Activated naive CD4-positive, alpha-beta T cell treated with anti-CD3 and anti-CD28 coated beads, Interleukin-2, amount 50 U/mL, for 72 hours (primary cell): ENCODE results near the gene MLC1. TPM values are rescaled to one million over a fixed set of nuclear protein-coding genes. Genes with fewer than 3 reads are reported as not detected.
"Not testable (repeated sequence)": the region's sequence is repeated elsewhere in the genome, so short reads cannot be mapped to it uniquely, and the experiment has no call there.

ENCODE experiments used
- ATAC-seq, 2 donors: fragments of 150-1000 bp; cut with Tn5 transposase; 2 replicates each; pipeline ENCODE4 v1.10.0; 2021; ENCODE audit warnings: mild to moderate bottlenecking in 2 of 2, moderate library complexity in 2 of 2
- DNase-seq, 2 donors: peaks; one replicate each; pipeline ENCODE4 v3.0.0; 2021 to 2022; ENCODE audit warnings: low spot score in 2 of 2
- H3K27ac Mint-ChIP-seq, 2 donors: one replicate each; pipeline ENCODE4 v1.8.0; 2022; ENCODE audit warnings: mild to moderate bottlenecking in 2 of 2, mixed read lengths in 2 of 2
- H3K36me3 Mint-ChIP-seq, 2 donors: one replicate each; pipeline ENCODE4 v1.8.0; 2022; ENCODE audit warnings: mixed read lengths in 2 of 2
- H3K9me3 Mint-ChIP-seq, 2 donors: one replicate each; pipeline ENCODE4 v1.8.0; 2022; ENCODE audit warnings: mixed read lengths in 2 of 2
- total RNA-seq, 2 donors: library from RNA; stranded (reverse); gene quantifications; one replicate each; pipeline ENCODE4 v1.2.3, GENCODE V29; 2022

Gene MLC1
- total RNA-seq, 2 donors from 2014 or later: 0.29 TPM; not detected in 1

DNA sequence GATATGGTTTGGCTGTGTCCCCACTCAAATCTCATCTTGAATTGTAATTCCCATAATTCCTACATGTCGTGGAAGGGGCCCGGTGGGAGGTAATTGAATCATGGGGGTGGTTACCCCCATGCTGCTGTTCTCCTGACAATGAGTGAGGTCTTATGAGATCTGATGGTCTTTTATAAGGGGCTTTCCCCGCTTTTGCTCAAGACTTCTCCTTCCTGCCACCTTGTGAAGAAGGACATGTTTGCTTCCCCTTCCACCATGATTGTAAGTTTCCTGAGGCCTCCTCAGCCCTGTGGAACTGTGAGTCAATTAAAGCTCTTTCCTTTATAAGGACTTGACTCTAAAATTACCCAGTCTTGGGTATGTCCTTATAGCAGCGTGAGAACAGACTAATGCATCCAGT lies 1.7 kb upstream of the MLC1 start:
- not testable (repeated sequence) for H3K27ac Mint-ChIP-seq, ATAC-seq, DNase-seq
- peaks cover 5 to 19% of the 10 kb centered on the region in 2 donors for H3K36me3 Mint-ChIP-seq
- H3K9me3 Mint-ChIP-seq: peaks cover 4 to 12% of the 10 kb centered on the region in 2 donors

DNA sequence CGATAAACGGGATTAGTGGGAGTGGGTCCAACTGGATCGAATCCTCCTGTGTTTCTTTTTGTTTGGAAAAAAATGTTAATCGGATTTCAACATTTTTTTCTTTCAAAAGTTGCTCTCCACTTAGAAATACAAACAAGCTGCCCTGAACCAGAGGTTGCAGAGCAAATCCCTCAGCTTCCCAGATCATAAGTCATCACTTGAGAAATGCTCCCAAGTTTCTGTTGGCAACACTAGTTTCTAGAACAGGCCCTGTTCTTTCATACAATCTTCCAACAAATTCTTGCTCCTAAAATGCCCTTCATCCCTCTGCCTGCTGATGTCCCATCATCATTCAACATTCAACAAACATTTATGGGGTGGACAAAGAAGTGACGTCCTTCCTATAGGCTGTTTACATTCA lies 1.3 kb upstream of the MLC1 start:
- no peak for DNase-seq
- Mint-ChIP-seq H3K9me3 (peaks cover 4 to 12% of the 10 kb centered on the region in 2 donors), H3K27ac (no peak overlapping the region), H3K36me3 (peaks cover 5 to 19% of the 10 kb centered on the region in 2 donors)
- no peak for ATAC-seq

DNA sequence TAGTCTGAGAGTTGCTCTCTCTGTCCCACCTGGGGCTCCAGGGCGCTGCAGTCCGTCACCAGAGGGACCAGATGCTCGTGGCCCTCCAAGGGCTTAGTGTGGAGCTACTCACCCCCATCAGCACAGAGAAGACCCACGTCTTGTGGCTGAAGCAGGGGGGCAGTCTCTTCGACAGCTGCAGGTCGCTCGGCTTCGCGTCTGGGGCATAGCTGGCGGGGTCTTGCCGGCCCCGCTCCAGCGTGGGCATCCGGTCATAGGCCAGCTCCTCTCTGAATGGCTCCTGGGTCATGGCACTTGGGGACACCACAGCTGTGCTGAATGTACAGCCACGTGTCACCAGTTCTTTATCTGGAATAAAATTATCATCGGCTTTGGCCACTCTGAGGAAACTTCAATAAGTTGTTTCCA lies 608 bp downstream of the MLC1 start:
- Mint-ChIP-seq H3K27ac (no peak overlapping the region), H3K36me3 (peaks cover 0 to 11% of the 10 kb centered on the region in 2 donors), H3K9me3 (peaks cover 4 to 12% of the 10 kb centered on the region in 2 donors)
- ATAC-seq (no peak), DNase-seq (no peak)

DNA sequence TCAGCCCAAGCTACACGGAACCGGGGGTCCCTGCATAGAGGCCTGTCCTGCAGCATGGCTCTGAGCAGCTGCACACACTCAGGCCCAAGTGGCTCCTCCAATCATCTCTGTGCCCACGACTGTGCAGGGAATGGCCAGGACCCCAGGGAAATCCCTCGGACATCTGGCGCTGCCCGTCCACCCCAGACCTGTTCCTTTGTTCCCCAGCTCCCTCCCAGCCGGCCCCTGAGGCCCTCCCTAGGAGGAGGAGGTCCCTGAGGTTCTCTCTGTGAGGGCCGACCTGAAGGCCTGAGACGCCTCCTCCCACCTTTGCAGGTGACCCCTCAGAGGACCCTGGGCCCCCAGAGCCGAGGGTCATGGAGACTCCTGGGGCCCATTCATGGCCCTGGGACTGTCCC lies 1.1 kb downstream of the MLC1 start:
- H3K27ac Mint-ChIP-seq: no peak overlapping the region
- DNase-seq (no peak), ATAC-seq (no peak)
- peaks cover 4 to 12% of the 10 kb centered on the region in 2 donors for H3K9me3 Mint-ChIP-seq
- peaks cover 0 to 8% of the 10 kb centered on the region in 2 donors for H3K36me3 Mint-ChIP-seq

DNA sequence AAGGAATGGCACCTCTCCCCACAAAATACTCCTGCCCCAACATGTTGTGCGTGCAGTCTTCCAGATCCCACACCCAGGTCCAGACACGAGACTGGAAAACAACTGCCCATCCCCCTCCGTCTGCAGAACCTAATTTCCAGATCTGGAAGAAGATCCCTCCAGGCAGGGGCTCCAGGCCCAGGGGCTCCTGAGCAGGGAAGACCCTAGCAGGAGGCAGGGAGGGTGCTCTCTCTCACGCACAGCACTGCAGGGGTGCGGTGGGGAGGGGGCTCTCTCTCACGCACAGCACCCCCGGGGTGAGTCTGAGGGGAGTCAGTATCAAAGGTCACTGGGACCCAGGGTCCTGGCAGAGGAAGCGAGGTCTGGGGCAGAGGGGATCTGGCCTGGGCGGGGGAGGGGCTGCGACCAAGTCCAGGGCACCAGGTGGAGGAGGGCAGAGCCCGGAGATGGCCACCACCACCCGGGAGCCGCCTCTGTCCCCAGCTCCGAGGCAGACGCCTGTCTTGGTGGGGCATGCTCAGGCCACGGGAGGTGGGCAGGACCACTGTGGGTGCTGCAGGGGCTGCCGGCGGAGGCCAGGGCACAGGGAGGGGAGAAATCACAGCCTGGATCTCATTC lies 1.7 kb downstream of the MLC1 start:
- Mint-ChIP-seq H3K9me3 (peaks cover 4 to 12% of the 10 kb centered on the region in 2 donors), H3K27ac (no peak overlapping the region), H3K36me3 (peaks cover 0 to 6% of the 10 kb centered on the region in 2 donors)
- DNase-seq (no peak), ATAC-seq (no peak)

DNA sequence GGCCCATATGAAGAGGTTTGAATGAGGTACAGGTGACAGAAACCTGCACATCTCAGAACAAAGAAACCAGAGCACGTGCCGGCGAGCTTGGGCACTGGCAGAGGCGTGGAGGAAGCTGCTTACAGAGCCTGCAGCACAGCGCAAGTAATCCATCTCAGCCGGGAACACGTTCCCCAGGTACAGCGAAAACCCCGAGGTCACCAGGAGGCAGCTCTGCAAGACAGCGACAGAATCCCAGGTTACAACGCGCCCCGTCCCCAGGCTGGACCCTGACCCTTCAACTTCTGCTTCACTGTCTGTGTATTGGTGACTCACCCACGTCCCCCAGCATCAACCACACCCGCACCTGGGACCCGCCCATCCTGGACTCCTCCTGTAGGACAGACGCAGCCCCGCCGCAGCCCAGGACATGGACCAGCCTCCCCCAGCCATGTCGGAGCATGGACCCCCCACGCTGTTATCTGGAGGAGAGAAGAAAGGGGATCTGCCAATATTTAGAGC lies 2.2 kb downstream of the MLC1 start:
- ATAC-seq: no peak
- peaks cover 4 to 12% of the 10 kb centered on the region in 2 donors for H3K9me3 Mint-ChIP-seq
- DNase-seq: no peak
- H3K36me3 Mint-ChIP-seq: peaks cover 0 to 6% of the 10 kb centered on the region in 2 donors
- no peak overlapping the region for H3K27ac Mint-ChIP-seq

DNA sequence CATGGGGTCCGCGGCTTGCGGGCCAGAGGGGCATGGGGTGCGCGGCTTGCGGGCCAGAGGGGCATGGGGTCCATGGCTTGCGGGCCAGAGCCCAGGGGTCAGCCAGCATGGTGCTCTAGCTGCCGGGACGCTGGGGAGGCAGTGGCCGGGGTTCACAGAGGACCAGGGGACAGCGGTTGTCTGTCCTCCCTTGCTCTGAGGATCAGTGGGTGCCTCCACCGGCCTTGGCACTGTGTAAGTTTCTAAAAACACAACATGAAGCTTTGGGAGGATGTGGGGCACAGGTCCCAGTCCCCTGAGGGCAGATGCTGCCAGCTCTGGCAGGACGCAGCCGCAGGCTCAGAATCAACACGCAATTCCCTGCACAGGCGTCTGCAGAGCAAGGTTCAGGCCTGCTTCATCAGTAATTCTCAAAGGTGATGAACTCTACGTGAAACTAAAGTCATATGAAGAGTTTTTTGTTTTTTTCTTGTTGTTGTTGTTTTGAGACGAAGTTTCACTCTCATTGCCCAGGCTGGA lies 3.0 kb downstream of the MLC1 start:
- ATAC-seq (no peak), DNase-seq (no peak)
- Mint-ChIP-seq H3K36me3 (peaks cover 0 to 6% of the 10 kb centered on the region in 2 donors), H3K27ac (no peak overlapping the region), H3K9me3 (peaks cover 4 to 8% of the 10 kb centered on the region in 2 donors)

DNA sequence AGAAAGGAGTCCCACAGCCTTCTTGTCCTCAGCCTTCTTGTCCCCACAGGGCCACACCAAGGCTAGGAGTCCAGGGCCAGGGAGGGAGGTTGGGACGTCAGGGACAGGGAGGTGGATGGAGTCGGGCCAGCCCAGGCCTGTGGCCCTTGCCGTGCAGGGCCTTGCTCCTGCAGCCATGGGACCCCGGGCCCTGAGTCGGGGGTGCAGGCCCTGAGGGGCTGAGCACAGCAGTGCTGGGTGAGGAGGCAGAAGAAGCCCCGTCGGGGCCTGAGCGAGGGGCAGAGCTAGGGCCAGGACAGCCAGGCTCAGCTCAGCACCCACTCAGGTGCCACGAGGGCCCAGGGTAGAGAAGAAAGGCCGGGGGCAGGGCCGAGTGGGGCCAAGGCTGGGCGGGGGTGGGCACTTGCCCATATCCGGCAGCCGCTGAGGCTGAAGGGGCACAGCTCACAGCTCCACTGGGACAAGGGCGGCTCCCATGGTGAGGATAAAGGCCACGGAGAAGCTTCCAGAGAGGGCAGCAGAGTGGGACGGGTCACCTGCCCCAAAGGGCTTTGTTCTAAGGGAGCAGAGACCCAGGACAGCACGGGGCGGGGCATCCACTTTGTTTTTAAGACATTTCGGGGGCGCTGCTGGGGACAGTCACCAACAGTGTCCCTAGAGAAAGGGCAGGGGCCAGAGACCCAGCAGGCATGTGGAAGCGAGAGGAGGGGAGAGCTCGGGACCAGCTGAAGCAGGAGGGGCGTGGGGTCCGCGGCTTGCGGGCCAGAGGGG lies 3.6 kb downstream of the MLC1 start:
- Mint-ChIP-seq H3K27ac (no peak overlapping the region), H3K9me3 (peaks cover 0 to 1% of the 10 kb centered on the region in 2 donors), H3K36me3 (peaks cover 0 to 6% of the 10 kb centered on the region in 2 donors)
- ATAC-seq (no peak), DNase-seq (no peak)

DNA sequence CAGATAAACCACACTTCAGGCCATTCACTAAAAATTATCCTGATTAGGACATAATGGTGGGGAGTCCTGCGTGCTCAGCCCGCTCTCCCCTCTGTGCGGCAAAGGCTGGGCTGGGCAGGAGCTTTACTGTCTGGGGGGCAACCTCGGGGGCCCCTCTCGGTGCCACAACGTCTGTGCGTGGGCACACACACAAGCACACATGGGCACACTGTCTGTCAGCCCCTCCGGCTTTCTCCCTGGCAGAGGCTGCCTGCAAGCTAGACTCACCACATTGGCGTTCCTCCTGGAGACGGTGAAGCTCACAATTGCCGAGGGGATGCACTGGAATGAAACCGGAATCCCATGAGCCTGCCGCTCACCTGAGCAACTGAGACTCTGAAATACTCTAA lies 5.2 kb downstream of the MLC1 start:
- Mint-ChIP-seq H3K36me3 (peaks cover 0 to 2% of the 10 kb centered on the region in 2 donors), H3K27ac (no peak overlapping the region), H3K9me3 (no peaks in the 10 kb centered on the region)
- DNase-seq: no peak
- no peak for ATAC-seq

DNA sequence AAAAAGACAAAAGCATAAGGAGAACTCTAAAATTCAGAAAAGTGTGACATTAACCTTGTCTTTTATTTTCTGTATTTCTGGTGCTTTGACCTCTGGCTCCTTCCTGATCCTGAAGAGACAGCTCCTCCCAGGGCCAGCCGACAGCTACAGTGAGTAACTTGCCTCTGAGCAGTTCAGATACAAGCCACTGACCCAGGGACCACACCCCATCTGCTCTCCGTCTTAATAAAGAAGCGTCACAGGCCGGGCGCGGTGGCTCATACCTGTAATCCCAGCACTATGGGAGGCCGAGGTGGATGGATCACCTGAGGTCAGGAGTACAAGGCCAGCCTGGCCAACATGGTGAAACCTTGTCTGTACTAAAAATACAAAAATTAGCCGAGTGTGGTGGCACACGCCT lies 6.5 kb downstream of the MLC1 start:
- H3K9me3 Mint-ChIP-seq: no peaks in the 10 kb centered on the region
- no peaks in the 10 kb centered on the region for H3K36me3 Mint-ChIP-seq
- ATAC-seq (no peak), DNase-seq (no peak)
- H3K27ac Mint-ChIP-seq: no peak overlapping the region

DNA sequence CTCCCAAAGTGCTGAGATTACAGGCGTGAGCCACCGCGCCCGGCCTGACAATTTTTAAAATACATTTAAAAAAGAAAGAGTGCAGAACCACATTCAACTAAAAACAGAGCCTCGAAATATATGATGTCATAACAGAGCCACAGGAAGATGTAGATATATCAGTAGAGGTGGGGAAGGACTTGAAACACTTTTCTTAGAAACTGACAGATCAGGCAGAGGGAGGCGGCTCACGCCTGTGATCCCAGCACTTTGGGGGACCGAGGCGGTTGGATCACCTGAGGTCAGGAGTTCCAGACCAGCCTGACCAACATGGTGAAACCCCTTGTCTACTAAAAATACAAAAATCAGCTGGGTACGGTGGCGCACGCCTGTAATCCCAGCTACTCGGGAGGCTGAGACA lies 7.0 kb downstream of the MLC1 start:
- ATAC-seq (no peak), DNase-seq (no peak)
- H3K9me3 Mint-ChIP-seq: no peaks in the 10 kb centered on the region
- H3K36me3 Mint-ChIP-seq: no peaks in the 10 kb centered on the region
- no peak overlapping the region for H3K27ac Mint-ChIP-seq

DNA sequence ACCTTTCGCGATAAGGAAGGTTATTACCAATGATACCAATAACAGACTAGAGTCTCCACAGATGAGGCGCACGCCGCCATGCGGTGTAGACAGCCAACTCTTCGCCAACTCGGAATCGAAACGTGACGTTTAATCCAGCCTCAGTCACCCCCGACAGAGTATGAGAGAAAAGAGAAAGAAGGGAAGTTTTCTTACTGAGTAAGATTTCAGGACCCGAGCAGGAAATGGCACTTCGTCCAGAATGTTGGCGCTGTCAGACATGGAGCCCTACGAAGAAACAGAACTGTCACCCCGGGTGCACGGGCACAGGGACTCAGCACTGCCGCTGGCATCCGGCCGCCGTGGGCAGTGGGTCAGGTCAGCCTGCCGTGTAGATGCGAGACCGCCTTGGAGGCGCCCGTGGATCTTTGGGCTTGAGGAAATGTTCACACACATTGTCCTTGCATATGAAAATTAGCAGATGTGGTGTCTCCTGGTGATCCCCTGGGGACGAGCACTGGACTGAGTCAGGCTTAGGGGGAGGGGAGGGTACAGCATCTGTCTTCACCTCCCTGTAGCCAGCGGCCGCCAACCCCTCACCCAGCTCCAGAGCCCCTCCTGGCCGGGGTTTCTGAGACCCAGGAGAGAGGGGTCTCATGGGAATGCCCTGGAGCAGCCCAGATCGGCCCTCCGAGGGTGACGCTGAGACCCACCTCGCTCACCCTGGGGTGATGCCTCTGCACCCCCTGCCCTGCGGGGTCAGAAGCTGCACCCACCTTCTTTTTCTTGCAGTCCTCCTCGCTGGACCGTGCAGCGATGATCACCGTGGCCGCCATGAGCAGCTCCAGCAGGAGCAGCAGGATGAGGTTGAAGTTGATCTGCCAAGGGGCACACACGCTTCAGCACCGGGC lies 8.3 kb downstream of the MLC1 start:
- H3K36me3 Mint-ChIP-seq: no peaks in the 10 kb centered on the region
- no peak overlapping the region for H3K27ac Mint-ChIP-seq
- no peaks in the 10 kb centered on the region for H3K9me3 Mint-ChIP-seq
- ATAC-seq (no peak), DNase-seq (peak in 1 of 2 donors; percentile 43)

DNA sequence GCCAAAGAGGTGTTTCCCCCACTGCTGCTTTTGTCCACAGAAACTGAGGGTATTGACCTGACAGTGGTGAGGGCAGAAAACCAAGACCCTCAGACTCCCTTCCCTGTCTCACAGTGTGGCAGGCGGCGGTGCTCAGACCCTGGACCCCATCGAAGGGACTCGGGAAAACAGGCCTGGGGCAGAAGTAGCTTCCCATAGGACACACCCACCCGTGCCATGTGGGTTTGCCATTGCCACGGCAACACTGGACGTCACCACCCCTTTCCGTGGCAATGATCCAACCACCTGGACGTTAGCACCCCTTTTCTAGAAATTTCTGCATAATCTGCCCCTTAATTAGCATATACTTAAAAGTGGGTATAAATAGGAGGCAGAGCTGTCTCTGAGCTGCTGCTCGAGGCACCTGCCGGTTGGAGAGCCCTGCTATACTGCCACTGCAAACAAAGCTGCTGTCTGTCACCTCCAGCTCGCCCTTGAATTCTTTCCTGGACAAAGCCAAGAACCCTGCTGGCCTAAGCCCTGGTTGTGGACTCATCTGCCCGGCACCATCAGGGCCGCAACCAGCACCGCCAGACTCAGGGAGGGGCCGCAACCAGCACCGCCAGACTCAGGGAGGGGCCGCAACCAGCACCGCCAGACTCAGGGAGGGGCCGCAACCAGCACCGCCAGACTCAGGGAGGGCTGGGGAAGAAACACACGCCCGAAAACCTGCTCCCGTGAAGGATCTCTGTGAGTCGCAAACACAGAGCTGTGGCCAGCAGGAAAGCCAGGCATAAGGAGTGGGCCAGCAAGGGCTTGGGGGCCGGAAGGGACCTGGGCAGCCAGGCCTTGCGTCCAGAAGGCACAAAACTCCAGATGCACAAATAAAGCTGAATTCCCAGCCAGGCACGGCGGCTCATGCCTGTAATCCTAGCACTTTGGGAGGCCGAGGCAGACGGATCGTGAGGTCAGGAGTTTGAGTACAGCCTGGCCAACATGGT lies 10.4 kb downstream of the MLC1 start:
- ATAC-seq (no peak), DNase-seq (peak in 1 of 2 donors; percentile 31)
- no peak overlapping the region for H3K27ac Mint-ChIP-seq
- no peaks in the 10 kb centered on the region for H3K9me3 Mint-ChIP-seq
- H3K36me3 Mint-ChIP-seq: no peaks in the 10 kb centered on the region

DNA sequence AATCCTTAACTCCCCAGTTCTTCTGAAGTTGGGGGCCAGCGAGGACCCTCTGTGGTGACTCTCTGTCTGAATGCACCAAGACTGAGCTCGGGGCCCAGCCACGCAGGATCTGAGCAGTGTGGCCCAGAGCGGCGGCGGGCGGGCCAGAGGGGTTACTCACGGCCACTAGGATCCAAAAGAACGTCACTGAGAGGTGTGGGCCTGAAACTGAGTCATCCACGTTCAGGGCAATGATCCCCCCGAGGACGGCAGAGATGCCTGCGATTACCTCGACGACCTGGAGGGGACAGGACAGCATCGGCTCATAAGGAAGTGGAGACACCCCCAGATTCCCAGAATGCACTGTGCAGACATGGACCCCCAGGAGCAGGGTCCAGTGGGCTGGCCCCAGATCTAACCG lies 11.2 kb downstream of the MLC1 start:
- Mint-ChIP-seq H3K9me3 (no peaks in the 10 kb centered on the region), H3K27ac (no peak overlapping the region), H3K36me3 (no peaks in the 10 kb centered on the region)
- ATAC-seq (no peak), DNase-seq (peak in 1 of 2 donors; percentile 34)

DNA sequence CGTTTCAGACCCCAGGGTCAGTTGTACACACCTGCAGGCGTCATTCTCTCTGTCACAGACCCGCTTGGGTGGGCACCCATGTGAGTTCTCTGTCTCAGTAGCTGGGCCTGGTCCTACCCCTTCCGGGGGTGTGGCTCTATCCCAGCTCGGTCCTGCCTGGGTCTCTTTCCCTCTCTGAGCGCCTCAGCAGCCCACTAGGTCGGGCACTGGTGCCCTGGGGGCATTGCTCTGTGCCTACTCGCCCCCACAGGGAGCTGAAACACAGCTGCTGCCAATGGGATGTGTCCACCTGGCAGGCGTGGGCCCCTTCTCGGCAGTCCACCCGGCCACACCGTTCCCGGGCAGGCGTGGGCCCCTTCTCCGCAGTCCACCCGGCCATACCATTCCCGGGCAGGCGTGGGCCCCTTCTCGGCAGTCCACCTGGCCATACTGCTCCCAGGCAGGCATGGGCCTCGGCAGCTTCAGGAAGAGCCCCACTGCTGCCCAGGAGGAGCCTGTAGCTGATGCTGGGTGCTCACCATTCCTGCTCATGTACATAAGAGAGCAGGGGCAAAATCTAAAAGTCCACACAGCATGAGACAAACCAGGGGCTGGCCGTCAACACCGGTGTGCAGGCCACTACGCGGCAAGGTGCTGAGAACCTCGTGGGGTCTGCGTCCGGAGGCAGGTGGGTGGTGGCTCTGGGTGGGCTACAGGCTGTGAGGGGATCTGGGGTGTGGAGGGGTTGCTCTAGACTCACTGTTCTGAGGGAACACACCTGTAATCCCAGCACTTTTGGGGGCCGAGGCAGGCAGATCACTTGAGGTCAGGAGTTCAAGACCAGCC lies 12.3 kb downstream of the MLC1 start:
- no peak overlapping the region for H3K27ac Mint-ChIP-seq
- no peaks in the 10 kb centered on the region for H3K9me3 Mint-ChIP-seq
- ATAC-seq (no peak), DNase-seq (no peak)
- no peaks in the 10 kb centered on the region for H3K36me3 Mint-ChIP-seq
